Left lung (tissue), 10 donors: ENCODE measurements around the gene MOSMO. TPM values are rescaled to one million over a fixed set of nuclear protein-coding genes. Genes with fewer than 3 reads are reported as not detected.
"Not testable (repeated sequence)": the region's sequence is repeated elsewhere in the genome, so short reads cannot be mapped to it uniquely, and the experiment has no call there.

Source experiments
- ATAC-seq: fragments of 200-7000 bp; cut with Tn5 transposase; one replicate; pipeline ENCODE4 v1.9.1; 2020; ENCODE audit warnings: moderate library complexity
- DNase-seq, 4 donors: peaks; one replicate each; pipeline ENCODE4 v3.0.0-alpha.2; 2013 to 2020
- H3K27ac ChIP-seq, 2 donors: fragments of 200-600 bp; sonication (generic) in 1 of 2; one replicate each; pipeline versions ENCODE4 v1.5.0 to v1.8.0; 2020 to 2021
- H3K27me3 ChIP-seq, 2 donors: fragments of 200-600 bp; sonication (generic) in 1 of 2; one replicate each; pipeline versions ENCODE4 v1.5.0 to v1.8.0; 2020 to 2021
- H3K36me3 ChIP-seq, 2 donors: fragments of 200-600 bp; sonication (generic) in 1 of 2; one replicate each; pipeline versions ENCODE4 v1.5.0 to v1.8.0; 2020 to 2021
- H3K4me1 ChIP-seq, 2 donors: fragments of 200-600 bp; one replicate each; pipeline ENCODE4 v1.8.0; 2021
- H3K4me3 ChIP-seq, 2 donors: fragments of 200-600 bp; sonication (generic) in 1 of 2; one replicate each; pipeline versions ENCODE4 v1.5.0 to v1.8.0; 2020 to 2021; ENCODE audit warnings: mild to moderate bottlenecking in 1 of 2
- H3K9me3 ChIP-seq, 2 donors: fragments of 200-600 bp; sonication (generic) in 1 of 2; one replicate each; pipeline versions ENCODE4 v1.5.0 to v1.8.0; 2020 to 2021
- intact Hi-C, 2 donors: fragments of 100-400 bp; cut with DNase I; formaldehyde crosslinking; loops; one replicate each; pipeline versions ENCODE4 v1.11.2 to v1.14.2; 2022
- polyA plus RNA-seq, 6 donors: library from polyadenylated mRNA; unstranded; fragments of 120-200 nt; gene quantifications; one replicate each; pipeline ENCODE4 v1.2.1, GENCODE V29; 2013; ENCODE audit not compliant: insufficient read length in 6 of 6
- total RNA-seq, 2 donors: library from RNA; stranded (reverse); fragmentation: NEBNext Ultra II Directional; extraction: Animal tissue kit (Norgen Biotek cat#: 25700); gene quantifications; one replicate each; pipeline ENCODE4 v1.2.1, GENCODE V29; 2021
- TF ChIP-seq, protein P1 (sequence below), 2 donors: fragments of 200-600 bp; sonication (generic) in 1 of 2; IDR thresholded peaks; one replicate each; pipeline versions ENCODE4 v1.5.0 to v1.8.0; 2021; ENCODE audit warnings: antibody characterized with exemption in 2 of 2
- donor health status: DM: no; HTN: yes; CAD: no.
- donor health status: DM: no; HTN: no; CAD: no.

Gene MOSMO
- total and polyA plus RNA-seq, 8 donors, result 11.7 to 31.0 (median 26.9) TPM

DNA sequence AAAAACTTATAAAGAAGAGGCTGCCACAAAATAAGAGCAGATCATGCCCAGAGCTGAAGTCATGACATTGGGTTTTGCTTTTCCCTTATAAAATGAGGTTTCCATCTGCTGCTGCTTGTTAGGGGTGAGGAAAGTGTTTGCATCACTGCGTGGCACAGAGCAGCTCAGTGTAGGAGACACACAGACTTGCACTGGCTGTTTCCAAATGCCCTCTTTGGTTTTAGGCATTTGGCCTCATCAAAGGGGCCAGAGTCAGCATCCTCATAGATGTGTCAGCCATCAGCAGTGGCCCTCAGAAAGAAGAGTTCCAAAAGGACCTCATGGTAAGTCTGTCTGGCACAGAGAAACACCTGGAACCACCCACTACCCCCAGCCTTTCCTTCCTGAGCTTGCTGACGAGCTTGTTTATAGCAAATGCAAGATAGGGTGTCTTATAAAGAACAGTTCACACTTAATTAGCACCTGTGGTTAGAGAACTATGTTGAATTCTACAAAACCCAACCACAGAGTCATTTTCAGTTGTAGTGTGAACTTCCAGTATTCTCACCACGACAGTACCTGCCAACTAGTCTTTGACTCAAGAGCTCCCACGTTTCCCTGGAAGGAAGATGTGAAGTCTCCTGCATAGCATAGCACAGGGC is 101.5 kb downstream of the MOSMO start:
- DNase-seq (no peak), ATAC-seq (no peak)
- TF ChIP-seq, protein P1, sequence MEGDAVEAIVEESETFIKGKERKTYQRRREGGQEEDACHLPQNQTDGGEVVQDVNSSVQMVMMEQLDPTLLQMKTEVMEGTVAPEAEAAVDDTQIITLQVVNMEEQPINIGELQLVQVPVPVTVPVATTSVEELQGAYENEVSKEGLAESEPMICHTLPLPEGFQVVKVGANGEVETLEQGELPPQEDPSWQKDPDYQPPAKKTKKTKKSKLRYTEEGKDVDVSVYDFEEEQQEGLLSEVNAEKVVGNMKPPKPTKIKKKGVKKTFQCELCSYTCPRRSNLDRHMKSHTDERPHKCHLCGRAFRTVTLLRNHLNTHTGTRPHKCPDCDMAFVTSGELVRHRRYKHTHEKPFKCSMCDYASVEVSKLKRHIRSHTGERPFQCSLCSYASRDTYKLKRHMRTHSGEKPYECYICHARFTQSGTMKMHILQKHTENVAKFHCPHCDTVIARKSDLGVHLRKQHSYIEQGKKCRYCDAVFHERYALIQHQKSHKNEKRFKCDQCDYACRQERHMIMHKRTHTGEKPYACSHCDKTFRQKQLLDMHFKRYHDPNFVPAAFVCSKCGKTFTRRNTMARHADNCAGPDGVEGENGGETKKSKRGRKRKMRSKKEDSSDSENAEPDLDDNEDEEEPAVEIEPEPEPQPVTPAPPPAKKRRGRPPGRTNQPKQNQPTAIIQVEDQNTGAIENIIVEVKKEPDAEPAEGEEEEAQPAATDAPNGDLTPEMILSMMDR (IDR thresholded peaks at IDR 0.05), result no peak
- H3K9me3 ChIP-seq, result no peaks in the 10 kb centered on the region
- no peaks in the 10 kb centered on the region for H3K27me3 ChIP-seq
- no peaks in the 10 kb centered on the region for H3K36me3 ChIP-seq
- H3K4me3 ChIP-seq, result no peak overlapping the region
- no peak overlapping the region for H3K27ac ChIP-seq
- intact Hi-C loops, result no loop called here
- no peaks in the 10 kb centered on the region for H3K4me1 ChIP-seq

DNA sequence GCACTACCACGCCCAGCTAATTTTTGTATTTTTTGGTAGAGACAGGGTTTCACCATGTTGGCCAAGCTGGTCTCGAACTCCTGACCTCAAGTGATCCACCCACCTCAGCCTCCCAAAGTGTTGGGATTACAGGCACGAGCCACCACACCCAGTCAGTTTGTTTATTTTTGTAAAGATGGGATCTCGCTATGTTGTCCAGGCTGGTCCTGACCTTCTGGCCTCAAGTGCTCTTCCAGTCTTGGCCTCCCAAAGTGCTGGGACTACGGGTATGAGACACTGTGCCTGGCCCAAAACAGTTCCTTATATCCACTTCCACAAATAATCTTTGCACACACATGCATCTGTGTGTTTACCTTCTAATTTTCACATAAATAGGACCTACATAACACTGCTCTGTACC is 103.7 kb downstream of the MOSMO start:
- ATAC-seq, intact Hi-C loops, H3K4me3 ChIP-seq, H3K27ac ChIP-seq, DNase-seq, H3K27me3 ChIP-seq, H3K9me3 ChIP-seq, H3K36me3 ChIP-seq, H3K4me1 ChIP-seq: not testable (repeated sequence)

DNA sequence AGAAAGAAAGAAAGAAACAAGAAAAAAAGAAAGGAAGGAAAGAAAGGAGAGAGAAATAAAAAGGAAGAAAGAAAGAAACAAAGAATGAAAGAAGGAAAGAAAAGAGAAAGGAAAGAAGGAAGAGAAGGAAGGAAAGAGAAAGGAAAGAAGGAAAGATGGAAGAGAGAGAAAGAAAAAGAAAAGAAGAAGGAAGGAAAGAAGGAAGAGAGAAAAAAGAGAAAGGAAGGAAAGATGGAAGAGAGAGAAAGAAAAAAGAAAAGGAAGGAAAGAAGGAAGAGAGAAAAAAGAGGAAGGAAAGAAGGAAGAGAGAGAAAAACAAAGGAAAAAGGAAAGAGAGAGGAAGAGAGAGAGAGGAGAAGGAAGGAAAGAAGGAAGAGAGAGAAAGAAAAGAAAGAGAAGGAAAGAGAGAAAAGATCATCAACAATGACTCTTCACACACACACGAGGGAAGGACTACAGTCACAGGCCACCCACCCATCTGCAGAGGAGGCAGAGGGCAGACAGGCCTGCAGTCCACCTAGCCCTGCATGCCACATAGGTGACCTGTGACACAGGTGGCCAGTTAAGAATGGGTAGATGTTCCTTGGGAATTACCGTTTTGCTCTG is 108.3 kb downstream of the MOSMO start:
- H3K27ac ChIP-seq, result no peak overlapping the region
- TF ChIP-seq, protein P1 (IDR thresholded peaks at IDR 0.05), result no peak
- no peak overlapping the region for H3K4me3 ChIP-seq
- H3K36me3 ChIP-seq, result no peaks in the 10 kb centered on the region
- intact Hi-C loops, result no loop called here
- DNase-seq (no peak), ATAC-seq (no peak)
- H3K27me3 ChIP-seq, result no peaks in the 10 kb centered on the region
- no peaks in the 10 kb centered on the region for H3K4me1 ChIP-seq
- no peaks in the 10 kb centered on the region for H3K9me3 ChIP-seq

DNA sequence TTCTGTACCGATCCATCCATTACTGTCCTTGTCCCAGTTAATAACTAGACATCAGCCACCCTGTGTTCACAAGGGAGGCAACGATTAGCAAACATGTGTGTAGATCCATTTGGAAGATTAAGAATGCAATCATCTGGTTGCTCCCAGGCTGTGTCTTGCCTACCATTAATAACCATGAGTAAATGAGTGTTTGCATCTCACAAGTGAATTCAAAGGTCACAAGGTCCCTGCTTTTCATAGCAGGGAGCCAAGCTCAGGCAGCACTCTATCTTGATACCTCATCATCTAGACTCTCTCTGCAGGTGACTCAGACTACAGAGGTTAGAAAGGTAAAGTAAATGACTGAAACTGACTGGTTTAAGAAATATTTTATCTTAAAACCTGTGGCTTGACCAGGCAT is 109.7 kb downstream of the MOSMO start:
- H3K36me3 ChIP-seq, result no peaks in the 10 kb centered on the region
- no peaks in the 10 kb centered on the region for H3K9me3 ChIP-seq
- ATAC-seq (no peak), DNase-seq (no peak)
- H3K27me3 ChIP-seq, result no peaks in the 10 kb centered on the region
- no peak overlapping the region for H3K4me3 ChIP-seq
- H3K27ac ChIP-seq, result no peak overlapping the region
- TF ChIP-seq, protein P1 (IDR thresholded peaks at IDR 0.05), result no peak
- no peaks in the 10 kb centered on the region for H3K4me1 ChIP-seq
- intact Hi-C loops, result no loop called here

DNA sequence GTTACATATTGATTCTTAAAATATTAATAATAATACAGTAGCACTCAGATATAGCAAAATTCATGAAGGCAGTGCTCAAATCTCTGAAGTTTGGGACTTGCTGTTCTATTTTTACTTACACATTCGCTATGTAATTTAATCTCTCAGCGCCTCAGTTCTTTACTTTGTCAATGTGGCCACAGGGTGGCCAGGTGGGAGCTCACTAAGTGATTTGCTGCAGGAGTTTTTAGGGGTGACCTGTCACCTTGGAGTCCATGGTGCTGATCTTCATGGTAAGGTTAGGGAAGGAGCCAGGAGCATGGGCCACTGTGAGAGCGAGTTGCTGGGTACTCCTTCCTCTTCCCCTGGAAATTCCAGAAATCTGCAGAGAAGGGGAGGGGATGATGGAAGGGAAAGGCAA is 112.5 kb downstream of the MOSMO start:
- H3K36me3 ChIP-seq, result no peaks in the 10 kb centered on the region
- TF ChIP-seq, protein P1 (IDR thresholded peaks at IDR 0.05), result no peak
- DNase-seq, result no peak
- ATAC-seq, result no peak
- no peaks in the 10 kb centered on the region for H3K9me3 ChIP-seq
- H3K4me3 ChIP-seq, result no peak overlapping the region
- H3K4me1 ChIP-seq, result no peaks in the 10 kb centered on the region
- intact Hi-C loops, result no loop called here
- no peaks in the 10 kb centered on the region for H3K27me3 ChIP-seq
- no peak overlapping the region for H3K27ac ChIP-seq

DNA sequence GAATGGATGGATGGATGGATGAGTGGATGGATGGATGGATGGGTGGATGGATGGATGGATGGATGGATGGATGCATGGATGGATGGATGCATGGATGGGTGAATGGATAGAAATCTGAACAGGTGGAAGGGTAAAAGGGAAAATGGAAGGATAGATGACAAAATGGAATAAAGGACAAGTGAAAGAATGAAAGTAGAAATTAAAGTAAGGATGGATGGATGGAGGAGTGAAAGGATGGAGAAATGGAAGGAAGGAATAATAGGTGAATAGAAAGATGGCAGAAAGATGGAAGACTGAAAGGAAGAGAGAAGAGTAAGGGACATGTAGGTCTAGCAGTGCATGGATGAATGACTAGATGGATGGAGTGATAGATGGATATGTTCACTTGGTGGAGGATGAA is 114.3 kb downstream of the MOSMO start:
- intact Hi-C loops, result no loop called here
- TF ChIP-seq, protein P1 (IDR thresholded peaks at IDR 0.05), result no peak
- no peaks in the 10 kb centered on the region for H3K9me3 ChIP-seq
- no peak for ATAC-seq
- H3K36me3 ChIP-seq, result no peaks in the 10 kb centered on the region
- no peaks in the 10 kb centered on the region for H3K27me3 ChIP-seq
- H3K4me1 ChIP-seq, result no peaks in the 10 kb centered on the region
- DNase-seq, result no peak
- no peak overlapping the region for H3K4me3 ChIP-seq
- H3K27ac ChIP-seq, result no peak overlapping the region
